HG02852 (cell line): ENCODE results near the gene ERBIN.
"Not testable (repeated sequence)": the region's sequence is repeated elsewhere in the genome, so short reads cannot be mapped to it uniquely, and the experiment has no call there.

Experiments
- ATAC-seq: cut with Tn5 transposase; IDR thresholded peaks from one replicate; pipeline ENCODE4 v1.9.1; 2021; ENCODE audit warnings: mild to moderate bottlenecking, moderate library complexity; ENCODE audit not compliant: unreplicated experiment

The ERBIN gene

DNA sequence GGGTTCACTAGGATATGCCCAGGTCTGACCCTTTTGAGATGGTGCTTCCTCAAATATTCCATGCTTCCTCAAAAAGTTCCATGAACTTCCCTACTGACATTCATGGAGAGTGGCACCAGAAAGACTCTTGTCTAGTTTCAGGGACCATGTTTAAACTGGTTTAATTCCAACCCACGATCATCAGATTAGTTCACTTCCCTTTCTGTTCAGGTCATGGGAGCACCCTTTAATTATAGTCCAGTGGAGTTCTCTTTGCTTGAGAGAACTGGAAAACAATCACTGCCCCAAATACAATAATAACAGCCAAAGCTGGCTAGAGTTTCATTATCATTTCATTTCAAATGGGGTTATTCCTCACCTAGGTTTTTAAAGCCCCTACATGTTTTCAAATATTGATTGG, 9.7 kb upstream of the ERBIN start:
- no peak for ATAC-seq

DNA sequence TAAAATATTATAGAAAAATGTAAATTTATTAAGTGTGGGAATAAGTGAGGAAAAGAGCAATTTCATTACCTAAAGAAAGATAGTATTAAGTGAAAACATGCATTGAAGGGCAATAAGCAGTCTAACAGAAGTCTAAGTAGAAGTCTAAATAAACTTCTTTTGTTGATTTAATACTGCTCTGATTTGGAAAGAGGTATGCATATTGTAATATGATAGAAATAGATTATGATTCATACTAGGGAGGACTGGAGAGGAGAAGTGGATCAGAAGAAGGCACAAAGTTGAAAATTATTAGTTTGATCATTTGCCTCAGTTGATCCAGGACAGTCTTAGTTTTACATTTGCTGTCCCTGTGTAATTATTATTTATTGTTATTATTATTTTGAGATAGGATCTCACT, 6.6 kb upstream of the ERBIN start:
- ATAC-seq, result no peak

DNA sequence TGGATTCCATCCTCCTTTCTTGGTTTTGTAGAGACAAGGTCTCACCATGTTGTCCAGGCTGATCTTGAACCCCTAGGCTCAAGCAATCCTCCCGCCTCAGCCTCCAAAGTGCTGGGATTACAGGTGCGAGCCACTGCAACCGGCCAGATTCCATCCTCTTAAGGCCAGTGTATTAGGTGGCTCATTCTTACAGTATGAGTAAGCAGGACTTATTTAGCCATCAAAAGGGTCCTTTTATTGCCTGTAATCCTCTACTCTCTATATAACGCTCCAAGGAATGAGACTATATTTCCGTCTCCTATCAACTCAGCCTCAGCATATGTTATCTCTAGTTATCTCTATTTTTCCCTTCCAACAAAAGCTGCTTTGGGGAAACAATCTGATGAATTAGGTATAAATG, 3.0 kb upstream of the ERBIN start:
- ATAC-seq, result no peak

DNA sequence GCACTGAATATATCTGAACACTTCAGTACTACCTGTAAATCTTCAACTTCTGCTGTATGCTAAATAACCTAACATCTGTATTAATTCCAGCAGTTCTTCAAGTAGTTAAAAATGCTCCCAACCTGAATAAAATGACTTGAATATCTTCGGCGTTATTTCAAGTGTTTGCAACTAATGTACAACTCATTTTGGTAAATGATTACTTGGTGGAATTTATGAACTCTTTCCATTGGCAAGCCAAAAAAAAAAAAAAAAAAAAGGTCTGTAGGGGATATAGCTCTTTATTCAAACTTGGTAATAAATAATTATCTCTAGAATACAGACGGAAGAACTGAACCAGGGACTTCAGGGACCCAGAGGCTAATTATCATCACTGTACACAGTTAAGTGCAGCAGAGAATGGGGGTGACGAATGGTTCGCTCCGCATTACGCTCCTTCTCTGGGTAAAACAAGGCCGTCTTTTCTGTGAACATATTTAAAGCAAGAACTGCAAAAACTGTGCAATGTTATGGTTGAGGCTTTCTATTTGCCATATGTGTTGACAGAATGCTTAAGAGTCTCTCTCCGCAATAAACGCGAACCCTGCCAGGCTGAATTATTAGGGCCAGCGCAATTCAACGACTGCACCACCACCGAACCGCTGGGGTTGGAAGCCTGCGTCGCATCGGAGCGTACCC, 1.9 kb upstream of the ERBIN start:
- no peak for ATAC-seq

DNA sequence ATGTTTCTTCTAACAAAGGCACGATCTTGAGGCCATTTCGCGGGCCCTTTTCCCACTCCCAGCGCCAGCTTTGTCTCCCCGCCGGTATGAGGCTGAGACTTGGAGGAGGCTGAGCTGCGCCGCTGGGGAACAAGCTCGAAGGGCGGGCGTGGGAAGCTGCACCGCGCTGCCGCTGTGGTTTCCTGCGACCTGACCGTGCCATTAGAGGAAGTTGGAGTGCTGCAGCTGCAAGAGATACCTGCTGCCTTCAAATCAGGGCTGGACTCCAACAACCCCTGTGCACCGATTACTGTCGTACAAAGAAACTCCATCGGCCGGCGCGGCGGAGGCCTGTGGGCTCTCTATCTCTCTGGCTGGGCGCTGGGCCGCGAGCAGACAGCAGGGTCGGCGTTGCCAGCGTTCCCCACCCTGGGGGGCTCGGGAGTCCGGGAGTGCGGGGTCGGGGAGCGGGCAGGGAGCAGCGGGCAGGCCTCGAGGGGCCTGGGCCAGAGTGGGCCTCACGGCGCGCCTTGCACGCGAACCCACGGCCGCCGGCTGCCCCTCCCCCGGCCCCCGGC, 1.3 kb upstream of the ERBIN start:
- peak; percentile 65 for ATAC-seq

DNA sequence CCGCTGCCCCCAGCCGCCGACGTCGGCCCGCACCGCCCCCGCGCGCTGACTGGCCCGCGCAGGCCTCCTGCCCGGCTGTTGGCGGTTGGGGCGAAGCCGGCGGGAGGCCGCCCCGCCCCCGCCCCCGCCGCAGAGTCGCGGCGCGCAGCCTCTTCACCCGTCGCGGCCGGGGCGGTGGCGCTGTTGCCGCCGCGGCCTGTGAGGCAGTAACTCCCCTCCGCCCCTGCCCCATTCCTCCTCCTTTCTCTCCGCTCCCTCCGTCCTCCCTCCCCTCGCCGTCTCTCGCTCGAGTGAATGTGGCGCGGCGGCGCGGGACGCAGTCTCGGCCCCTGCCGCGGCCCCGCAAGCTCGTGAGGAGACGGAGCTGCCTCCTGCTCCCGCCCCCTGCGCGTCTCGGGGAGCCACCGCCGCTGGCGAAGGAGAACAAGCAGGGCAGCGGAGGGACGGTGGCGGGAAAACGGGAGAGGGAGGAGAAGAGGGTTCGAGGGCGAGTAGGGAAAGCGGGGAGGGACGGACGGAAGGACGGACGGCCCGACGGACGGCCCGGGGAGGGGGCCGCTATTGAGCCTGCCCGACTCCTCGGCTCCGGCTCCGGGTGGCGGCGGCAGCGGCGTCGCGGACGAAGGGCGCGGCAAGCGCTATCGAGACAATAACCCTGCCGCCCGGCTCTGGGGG, 637 bp upstream of the ERBIN start:
- ATAC-seq, result peak; percentile 62

DNA sequence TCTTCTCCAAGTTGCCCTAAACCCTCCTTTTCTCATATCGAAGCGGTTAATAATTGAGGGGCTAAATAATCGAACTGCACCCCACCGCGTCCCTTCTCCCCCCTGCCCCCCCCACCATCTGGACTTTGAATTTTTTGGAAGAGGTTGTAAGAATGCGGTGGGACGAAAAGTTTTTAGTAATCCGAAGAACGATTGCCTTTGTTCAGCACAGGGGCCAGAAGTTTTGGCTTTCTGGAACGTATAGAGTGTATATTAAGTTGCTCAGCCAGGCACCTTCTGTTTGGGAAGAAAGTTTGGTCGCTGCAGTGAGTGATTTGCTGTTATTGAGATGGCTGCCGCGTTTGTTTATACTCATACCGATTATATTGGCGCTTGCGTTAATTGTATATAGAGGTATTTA, 518 bp downstream of the ERBIN start:
- ATAC-seq, result no peak

DNA sequence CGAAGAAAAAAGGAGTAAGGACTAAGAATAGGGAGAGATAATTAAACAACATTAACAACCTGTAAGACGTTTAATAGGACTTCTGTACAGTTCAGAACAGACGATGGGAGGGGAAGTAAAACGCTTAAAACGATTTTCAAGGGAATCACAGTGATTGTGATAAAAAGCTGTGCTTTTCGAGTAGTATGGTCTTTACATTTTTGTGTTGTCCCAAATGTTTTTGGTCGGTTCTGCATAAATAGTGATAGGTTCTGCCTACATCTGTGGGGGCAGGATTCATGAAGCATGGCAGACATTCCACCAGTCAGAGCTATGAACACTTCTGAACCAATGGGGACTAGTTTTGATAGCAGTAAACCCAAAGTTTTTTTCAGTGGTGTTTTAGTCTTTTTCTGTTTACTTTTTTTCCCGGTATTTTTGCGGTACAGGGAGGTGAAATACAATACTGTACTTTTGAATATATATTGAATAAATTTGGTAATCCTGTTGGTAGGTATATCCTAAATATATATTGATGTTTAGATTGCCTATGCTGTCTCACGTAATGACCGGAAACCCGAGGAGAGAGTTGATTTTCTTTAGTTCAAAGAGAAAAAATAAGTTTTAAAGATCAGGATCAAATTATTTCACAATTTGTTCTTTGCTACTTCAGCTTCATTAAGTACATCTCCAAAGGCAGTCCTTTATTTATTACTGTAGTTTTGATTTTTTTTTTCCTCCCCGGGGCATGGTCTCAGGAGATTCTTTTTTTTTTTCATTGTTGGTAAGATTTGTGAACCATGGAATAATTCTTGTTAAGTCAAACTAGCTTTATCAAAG, 1.3 kb downstream of the ERBIN start:
- no peak for ATAC-seq

DNA sequence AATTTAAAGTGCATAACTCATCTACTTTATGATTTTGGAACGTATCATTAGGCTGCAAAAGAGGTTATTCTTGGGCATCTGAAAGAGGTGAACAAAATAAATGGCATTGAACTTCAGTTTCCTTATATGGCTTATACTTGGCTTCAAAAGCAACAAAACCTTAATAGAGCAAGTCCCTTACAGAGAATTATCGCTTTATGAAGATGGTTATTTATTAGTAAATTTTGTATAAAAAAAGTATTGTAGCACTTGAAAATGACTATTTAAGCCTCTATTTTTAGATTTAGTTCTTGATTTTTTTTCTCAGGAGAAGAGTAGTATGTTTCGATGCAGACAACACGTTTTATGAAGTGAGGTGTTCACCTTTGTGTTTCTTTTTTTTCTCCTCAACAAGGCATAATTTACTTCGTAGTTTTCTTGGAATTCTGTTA, 2.0 kb downstream of the ERBIN start:
- no peak for ATAC-seq

DNA sequence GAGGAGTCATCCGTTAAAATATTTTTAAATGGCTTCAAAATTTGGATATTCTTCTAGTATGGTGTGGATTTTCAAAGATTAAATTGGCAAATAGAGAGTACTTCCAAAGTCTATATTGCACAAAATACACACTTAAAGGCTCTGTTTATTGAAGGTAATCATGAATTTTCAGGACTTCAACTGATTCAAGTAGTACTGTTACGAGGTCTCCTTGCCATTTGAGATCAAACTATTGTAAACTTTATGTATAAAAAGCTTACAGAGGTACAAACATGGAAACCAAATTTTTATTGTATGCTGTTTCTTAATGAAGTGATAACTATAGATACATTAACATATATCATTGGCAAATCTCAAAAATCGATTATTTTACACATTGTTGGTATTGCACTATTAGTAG, 2.5 kb downstream of the ERBIN start:
- no peak for ATAC-seq

DNA sequence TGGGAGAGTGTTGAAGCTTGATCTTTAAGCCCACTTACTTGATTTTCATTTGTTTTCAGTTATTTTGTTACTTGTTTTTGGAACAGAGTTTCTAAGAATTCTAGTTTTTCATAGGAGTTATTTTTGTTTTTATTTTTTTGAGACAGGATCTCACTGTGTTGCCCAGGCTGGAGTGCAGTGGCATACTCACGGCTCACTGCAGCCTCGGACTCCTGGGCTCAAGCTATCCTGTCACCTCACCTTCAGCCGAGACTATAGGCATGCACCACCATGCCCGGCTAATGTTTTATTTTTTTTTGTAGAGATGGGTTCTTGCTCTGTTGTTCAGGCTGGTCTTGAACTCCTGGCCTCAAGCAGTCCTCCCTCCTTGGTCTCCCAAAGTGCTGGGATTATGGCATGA, 6.3 kb downstream of the ERBIN start:
- ATAC-seq, result no peak

DNA sequence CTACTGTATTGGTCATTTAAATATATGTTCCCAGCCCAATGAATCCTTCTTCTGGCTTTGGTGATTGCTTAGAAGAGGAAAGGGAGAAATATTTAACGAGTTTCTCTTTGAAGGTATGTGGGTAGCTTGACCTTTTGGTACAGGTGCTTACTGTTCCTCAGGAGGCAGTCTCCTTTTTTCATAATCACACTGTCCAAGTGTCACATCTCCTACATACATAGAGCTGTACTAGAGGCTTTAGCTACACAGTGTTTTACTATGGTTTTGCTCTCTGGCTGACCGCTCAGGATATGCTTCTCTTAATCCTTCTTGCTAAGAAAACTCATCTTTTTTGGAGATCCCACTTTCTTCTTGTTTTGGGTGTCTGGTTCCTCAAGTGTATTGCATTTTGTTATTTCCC, 6.9 kb downstream of the ERBIN start:
- ATAC-seq, result no peak

DNA sequence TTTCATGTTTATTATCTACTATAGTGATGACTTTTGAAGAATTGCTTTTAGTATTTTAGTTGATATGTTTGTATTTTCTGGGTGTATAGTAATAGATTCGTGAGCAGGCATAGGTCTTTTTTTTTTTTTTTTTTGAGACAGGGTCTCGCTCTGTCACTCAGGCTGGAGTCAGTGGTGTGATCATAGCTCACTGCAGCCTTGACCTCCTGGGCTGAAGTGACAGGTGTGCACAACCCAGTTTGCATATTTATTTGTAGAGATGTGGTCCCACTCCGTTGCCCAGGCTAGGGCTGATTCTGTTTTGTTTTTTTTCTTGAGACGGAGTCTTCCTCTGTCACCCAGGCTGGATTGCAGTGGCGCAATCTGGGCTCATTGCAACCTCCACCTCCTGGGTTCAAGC, 11.9 kb downstream of the ERBIN start:
- ATAC-seq, result peak; percentile 90

DNA sequence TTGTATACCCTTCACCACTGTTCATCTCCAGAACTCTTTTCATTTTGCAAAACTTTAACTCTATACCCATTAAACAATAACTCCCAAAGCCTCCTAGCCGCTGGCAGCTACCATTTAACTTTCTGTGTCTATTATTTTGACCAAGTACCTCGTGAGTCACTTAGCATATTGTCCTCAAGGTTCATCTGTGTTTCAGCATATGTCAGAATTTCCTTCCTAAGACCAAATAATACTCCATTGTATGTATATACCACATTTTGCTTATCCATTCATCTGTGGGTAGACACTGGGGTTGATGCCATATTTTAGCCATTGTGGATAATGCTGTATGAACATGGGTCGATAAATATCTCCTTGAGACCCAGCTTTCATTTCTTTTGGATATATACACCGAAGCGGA, 17.4 kb downstream of the ERBIN start:
- no peak for ATAC-seq

DNA sequence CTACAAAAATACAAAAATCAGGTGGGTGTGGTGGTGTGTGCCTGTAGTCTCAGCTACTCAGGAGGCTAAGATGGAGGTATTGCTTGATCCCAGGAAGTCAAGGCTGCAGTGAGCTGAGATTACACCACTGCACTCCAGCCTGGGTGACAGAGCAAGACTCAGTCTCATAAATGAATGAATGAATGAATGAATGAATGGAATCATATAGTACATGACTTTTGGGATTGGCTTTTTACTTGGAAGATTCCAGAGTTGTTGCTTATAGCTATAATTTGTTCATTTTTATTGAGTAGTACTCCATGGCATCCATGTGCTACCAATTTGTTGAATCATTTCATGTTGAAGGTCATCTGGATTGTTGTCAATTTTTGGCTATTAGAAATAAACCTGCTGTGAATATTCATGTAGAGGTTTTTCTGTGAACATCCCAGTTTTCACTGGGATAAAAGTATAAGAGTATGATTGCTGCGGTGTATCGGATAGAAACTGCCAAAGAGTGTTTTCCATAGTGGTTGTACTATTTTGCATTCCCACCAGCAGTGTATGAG, 19.9 kb downstream of the ERBIN start:
- no peak for ATAC-seq

DNA sequence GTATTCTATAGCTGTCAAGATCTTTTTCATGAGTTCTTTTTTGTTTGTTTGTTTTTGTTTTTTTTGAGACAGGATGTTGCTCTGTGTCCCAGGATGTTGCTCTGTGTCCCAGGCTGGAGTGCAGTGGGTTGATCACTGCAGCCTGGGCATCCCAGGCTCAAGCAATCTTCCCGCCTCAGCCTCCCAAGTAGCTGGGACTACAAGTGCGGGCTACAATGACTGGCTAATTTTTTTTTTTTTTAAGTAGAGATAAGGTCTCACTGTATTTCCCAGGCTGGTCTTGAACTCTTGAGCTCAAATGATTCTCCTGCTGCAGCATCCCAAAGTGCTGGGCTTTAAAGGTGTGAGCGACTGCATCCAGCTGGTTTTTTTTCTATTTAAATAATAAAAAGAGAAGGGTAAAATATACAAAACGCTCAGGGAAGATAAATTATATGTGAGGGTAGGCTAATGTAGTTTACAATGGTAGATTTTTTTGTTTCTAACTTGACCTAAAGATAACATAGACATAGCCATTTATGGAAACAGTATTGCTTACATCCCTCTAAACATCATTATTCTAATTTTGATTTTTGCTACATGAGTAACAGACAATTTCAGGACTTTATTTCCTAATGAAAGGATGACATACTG, 21.9 kb downstream of the ERBIN start:
- no peak for ATAC-seq

DNA sequence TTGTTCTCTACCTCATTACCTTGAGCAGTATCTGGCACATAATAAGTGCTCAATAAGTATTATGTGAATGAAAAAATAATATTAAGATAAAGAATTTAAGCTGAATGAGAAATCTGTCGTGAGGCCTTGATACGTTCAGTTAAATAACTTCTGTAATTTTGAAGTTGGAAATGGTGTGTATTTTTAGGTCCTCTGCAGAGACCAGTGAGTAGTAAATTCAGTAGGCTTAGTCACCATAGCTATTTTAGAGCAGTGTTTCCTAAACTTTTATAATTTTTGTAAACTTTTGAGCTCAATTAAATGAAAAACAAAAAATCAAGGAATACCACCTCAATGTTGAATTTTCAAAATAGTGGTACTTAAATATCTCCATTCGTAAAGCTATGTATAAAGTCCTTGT, 25.0 kb downstream of the ERBIN start:
- ATAC-seq, result no peak

DNA sequence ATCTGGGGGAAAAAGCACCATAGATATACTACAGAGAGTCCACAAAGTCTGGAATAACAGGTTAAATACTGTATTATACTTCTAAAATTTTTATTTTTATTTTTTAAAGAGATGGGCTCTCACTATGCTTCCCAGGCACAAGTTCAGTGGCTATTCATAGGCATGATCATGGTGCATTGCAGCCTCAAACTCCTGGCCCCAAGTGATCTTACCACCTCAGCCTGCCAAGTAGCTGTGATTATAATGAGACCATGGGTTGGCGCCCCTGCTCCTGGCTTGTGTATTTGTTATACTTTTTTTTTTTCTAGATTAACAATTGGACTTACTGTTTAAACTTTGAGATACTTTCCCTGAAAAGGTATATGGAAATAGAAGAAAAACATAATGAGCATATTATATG, 25.9 kb downstream of the ERBIN start:
- ATAC-seq, result no peak

DNA sequence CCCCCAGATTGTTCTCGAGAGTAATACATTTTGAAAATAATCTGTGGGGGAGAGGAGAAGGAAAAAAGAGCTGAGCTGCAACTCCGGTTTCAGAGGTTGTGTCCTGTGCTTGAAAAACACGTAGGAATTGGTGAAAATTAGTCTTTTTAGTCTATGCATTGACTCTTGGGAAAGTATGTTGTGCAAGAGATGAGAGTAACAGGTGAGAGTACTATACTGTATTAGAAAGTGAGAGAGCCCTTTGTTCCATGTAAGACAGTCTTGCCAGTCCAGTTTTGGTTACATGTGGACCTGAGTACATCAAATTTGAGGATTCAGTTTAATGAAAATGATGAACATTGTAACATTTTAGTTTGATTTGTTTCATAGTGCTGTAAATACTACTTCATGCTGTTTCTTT, 27.8 kb downstream of the ERBIN start:
- ATAC-seq, result no peak

DNA sequence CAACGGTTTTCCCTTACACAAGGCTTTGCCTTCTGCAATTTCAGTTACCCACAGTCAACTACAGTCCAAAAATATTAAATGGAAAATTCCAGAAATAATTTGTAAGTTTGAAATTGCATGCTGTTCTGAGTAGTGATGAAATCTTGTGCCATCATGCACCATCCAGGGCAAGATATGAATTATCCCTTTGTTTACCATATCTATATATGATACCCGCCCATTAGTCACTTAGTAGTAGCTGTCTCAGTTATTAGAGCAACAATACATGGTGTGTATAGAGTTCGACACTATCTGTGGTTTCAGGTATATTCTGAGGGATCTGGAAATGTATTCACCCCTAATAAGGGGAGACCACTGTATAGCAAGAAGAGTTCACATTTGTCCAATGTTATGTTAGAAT, 29.4 kb downstream of the ERBIN start:
- no peak for ATAC-seq

DNA sequence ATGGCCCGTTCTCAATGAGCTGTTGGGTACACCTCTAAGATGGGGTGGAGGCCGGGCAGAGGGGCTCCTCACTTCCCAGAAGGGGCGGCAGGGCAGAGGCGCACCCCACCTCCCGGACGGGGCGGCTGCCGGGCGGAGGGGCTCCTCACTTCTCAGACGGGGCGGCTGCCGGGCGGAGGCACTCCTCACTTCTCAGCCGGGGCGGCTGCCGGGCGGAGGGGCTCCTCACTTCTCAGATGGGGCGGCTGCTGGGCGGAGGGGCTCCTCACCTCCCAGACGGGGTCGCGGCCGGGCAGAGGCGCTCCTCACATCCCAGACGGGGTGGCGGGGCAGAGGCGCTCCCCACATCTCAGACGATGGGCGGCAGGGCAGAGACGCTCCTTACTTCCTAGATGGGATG, 31.3 kb downstream of the ERBIN start:
- ATAC-seq, result not testable (repeated sequence)
